Skeletal muscle cell (primary cell): ENCODE data around the gene CXCR1.
"Not testable (repeated sequence)": the region's sequence is repeated elsewhere in the genome, so short reads cannot be mapped to it uniquely, and the experiment has no call there.

ENCODE experiments used
- DNase-seq: peaks from one replicate; pipeline ENCODE4 v3.0.0-alpha.2; 2010; ENCODE audit warnings: low read depth
- H3K4me3 ChIP-seq: 2 replicates; pipeline ENCODE4 v1.5.1; 2011; ENCODE audit warnings: low read depth, mild to moderate bottlenecking, control low read depth, low read length, moderate library complexity

CXCR1 gene

GRCh38 chr2:218125095-218125494 is 41.7 kb downstream of the CXCR1 start:
- no peak for DNase-seq
- H3K4me3 ChIP-seq: no peak overlapping the region

DNA sequence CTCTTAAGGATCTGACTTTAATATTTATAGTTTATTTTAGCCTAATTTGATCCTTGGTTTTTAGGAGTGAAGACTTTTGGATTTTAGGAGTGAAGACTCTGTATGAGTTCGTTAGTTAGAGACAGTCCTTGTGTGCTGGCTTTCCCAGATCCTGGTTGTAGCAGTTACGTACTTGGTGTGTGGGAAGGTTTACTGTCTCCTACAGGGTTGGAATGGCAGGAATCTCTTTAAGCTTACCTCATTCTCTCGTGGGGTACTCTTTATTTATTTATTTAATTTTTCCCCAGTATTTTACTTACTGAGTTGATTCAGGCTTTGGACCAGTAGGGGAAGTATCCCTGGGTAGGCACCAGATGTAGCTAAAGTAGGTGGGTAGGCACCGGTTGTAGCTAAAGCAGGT is 42.8 kb downstream of the CXCR1 start:
- H3K4me3 ChIP-seq: no peak overlapping the region
- no peak for DNase-seq

- DNase-seq, H3K4me3 ChIP-seq: not testable (repeated sequence)
These were observed 44.5 kb downstream of the CXCR1 start for GRCh38 chr2:218122286-218122685.

- DNase-seq, H3K4me3 ChIP-seq: not testable (repeated sequence)
These were observed 45.0 kb downstream of the CXCR1 start for GRCh38 chr2:218121789-218122188.
